Measurements from ENCODE around the gene SGTB. TPM values are rescaled to one million over a fixed set of nuclear protein-coding genes. Genes with fewer than 3 reads are reported as not detected.

Gene SGTB
- total RNA-seq, 4 donors from 2014 or later: 3.6 to 6.6 (median 4.3) TPM

- Histone ChIP-seq H3K27ac (no peak overlapping the region), H3K9me3 (no peaks in the 10 kb centered on the region), H3K4me1 (no peaks in the 10 kb centered on the region), H3K36me3 (peaks cover 0 to 10% of the 10 kb centered on the region in 2 donors), H3K27me3 (no peaks in the 10 kb centered on the region), H3K4me3 (no peak overlapping the region)
- in situ Hi-C loops (cut with MboI; ENCODE audit: low sequenced_read_pairs in 4 of 4): no loop called here
- no peak for ATAC-seq
- TF ChIP-seq POLR2A (IDR thresholded peaks at IDR 0.05): no peak
- no peak for TF ChIP-seq CTCF (IDR thresholded peaks at IDR 0.05 in 4 of 5, conservative IDR thresholded peaks at IDR 0.05 in 1 of 5)
- DNase-seq: no peak
- intact Hi-C loops (cut with DNase I; ENCODE audit: low total_unique reads): no loop called here
These were observed 49.1 kb downstream of the SGTB start for GRCh38 chr5:65672796-65673195.

GRCh38 chr5:65668696-65669095, 53.2 kb downstream of the SGTB start:
- TF ChIP-seq POLR2A (IDR thresholded peaks at IDR 0.05) (no peak), CTCF (IDR thresholded peaks at IDR 0.05 in 4 of 5, conservative IDR thresholded peaks at IDR 0.05 in 1 of 5) (no peak)
- ATAC-seq: no peak
- Histone ChIP-seq H3K4me1 (no peaks in the 10 kb centered on the region), H3K27ac (no peak overlapping the region), H3K9me3 (no peaks in the 10 kb centered on the region), H3K36me3 (peaks cover 0 to 32% of the 10 kb centered on the region in 2 donors), H3K27me3 (no peaks in the 10 kb centered on the region), H3K4me3 (no peak overlapping the region)
- in situ Hi-C loops (cut with MboI; ENCODE audit: low sequenced_read_pairs in 4 of 4) (no loop called here), intact Hi-C loops (cut with DNase I; ENCODE audit: low total_unique reads) (no loop called here)
- no peak for DNase-seq

DNA sequence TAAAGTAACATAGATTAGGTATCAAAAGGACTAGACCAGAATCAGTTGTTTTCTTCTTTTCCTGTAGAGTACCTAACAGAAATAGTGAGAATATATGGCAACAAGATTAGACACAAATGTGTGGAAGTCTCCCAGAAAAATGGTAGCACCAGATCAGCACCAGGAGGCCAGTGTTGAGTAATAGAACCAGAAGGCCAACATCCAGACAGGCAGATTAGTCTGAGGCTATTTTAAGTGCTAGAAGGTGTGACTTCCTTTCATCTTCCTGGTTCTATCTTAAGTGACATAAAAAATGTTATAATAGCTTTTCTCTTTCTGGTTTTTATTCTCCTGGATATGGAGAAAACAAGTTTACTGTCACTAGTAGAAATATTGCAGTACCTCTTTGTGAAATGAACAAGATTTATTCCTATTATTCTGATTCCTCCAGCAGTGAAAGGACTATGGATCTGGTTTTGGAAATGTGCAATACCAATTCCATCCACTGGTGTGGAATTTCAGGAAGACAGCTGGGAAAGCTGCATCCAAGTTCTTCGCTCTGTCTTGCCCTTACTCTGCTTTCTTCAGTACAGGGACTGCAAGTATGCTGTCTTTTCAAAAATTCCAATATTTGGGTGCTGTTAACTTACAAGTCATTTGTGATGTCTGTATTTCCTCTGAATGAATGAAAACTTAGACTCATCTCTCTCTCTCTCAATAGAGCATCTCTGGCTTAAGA, 57.9 kb downstream of the SGTB start:
- ATAC-seq: peak; percentile 42 to 49
- intact Hi-C loops (cut with DNase I; ENCODE audit: low total_unique reads): no loop called here
- no peak overlapping the region for H3K27ac ChIP-seq

DNA sequence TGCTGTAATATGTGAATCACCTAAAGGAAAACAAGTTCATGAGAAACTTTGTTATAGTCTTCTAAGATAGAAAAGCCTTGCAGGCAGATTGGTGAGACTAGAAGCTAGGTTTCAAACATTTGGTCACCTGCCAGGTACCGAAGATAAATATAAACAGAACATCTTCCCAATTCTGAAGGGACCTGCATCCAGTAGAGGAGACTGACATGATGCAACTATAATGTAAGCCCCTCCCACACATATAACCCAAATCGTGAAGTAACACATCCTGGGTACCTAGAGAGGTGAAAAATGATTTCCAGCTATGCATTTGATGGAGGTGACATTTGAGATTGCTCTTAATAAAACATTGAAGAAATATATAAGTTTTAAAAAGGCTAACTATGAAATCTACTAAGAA, 67.2 kb downstream of the SGTB start:
- in situ Hi-C loops (cut with MboI; ENCODE audit: low sequenced_read_pairs in 4 of 4): no loop called here
- no peaks in the 10 kb centered on the region for H3K9me3 ChIP-seq
- H3K27ac ChIP-seq: no peak overlapping the region
- no peak overlapping the region for H3K4me3 ChIP-seq
- no peak for DNase-seq
- peaks cover 0 to 12% of the 10 kb centered on the region in 2 donors for H3K36me3 ChIP-seq
- H3K27me3 ChIP-seq: no peaks in the 10 kb centered on the region
- TF ChIP-seq POLR2A (IDR thresholded peaks at IDR 0.05) (no peak), CTCF (IDR thresholded peaks at IDR 0.05 in 4 of 5, conservative IDR thresholded peaks at IDR 0.05 in 1 of 5) (no peak)
- ATAC-seq: no peak
- intact Hi-C loops (cut with DNase I; ENCODE audit: low total_unique reads): no loop called here
- H3K4me1 ChIP-seq: no peaks in the 10 kb centered on the region

More for the DNA sequence above, 57.9 kb downstream of the SGTB start:
- DNase-seq: no peak
- H3K27me3 ChIP-seq: no peaks in the 10 kb centered on the region
- no peaks in the 10 kb centered on the region for H3K4me1 ChIP-seq
- peak in 3 of 5 experiments; percentile 12 to 42 (median 22) for TF ChIP-seq CTCF (IDR thresholded peaks at IDR 0.05 in 4 of 5, conservative IDR thresholded peaks at IDR 0.05 in 1 of 5)
- no peak for TF ChIP-seq POLR2A (IDR thresholded peaks at IDR 0.05)
- H3K9me3 ChIP-seq: no peaks in the 10 kb centered on the region
- in situ Hi-C loops (cut with MboI; ENCODE audit: low sequenced_read_pairs in 4 of 4): no loop called here
- H3K4me3 ChIP-seq: no peak overlapping the region
- H3K36me3 ChIP-seq: peaks cover 0 to 36% of the 10 kb centered on the region in 2 donors
